ENCODE measurements around the gene ATF4. TPM values are rescaled to one million over a fixed set of nuclear protein-coding genes. Genes with fewer than 3 reads are reported as not detected.

ATF4 gene
- total and polyA plus RNA-seq, 2 of the 13 experiments (the other 11 are each of a cell fraction or from before 2014, with no cell fraction given), result 486 to 1,297 TPM

- TF ChIP-seq MAX (IDR thresholded peaks at IDR 0.05) (peak; percentile 52; the same call in 1 of the 2 replicates), ZNF512B (CRISPR knock-in tag; IDR thresholded peaks at IDR 0.05; ENCODE audit: borderline replicate concordance) (no peak), RXRB (CRISPR knock-in tag; IDR thresholded peaks at IDR 0.05; ENCODE audit: borderline replicate concordance) (0 out of 2 replicates have a peak, but pooled peaks have one; percentile 17), FOXA1 (IDR thresholded peaks at IDR 0.05) (no peak), FOXA1 (CRISPR knock-in tag; IDR thresholded peaks at IDR 0.05) (no peak), SALL1 (CRISPR knock-in tag; IDR thresholded peaks at IDR 0.05) (peak; percentile 32; the same call in 1 of the 2 replicates), ZNF883 (CRISPR knock-in tag; IDR thresholded peaks at IDR 0.05; ENCODE audit: not compliant biosample characterization) (no peak), ARNT (IDR thresholded peaks at IDR 0.05) (no peak), KDM2A (CRISPR knock-in tag; IDR thresholded peaks at IDR 0.05; ENCODE audit: borderline replicate concordance, low read depth) (no peak), MXI1 (IDR thresholded peaks at IDR 0.05; ENCODE audit: borderline replicate concordance, low read depth, low read length) (no peak; the same call in 2 of the 3 replicates), THAP11 (CRISPR knock-in tag; IDR thresholded peaks at IDR 0.05) (peak; percentile 37; the same call in 1 of the 2 replicates), ZFP91 (CRISPR knock-in tag; IDR thresholded peaks at IDR 0.05; ENCODE audit: borderline replicate concordance) (0 out of 2 replicates have a peak, but pooled peaks have one; percentile 39), GABPA (IDR thresholded peaks at IDR 0.05; ENCODE audit: low read depth, low read length) (no peak), GABPA (CRISPR knock-in tag; IDR thresholded peaks at IDR 0.05; ENCODE audit: low read depth) (no peak), NONO (IDR thresholded peaks at IDR 0.05) (no peak), NONO (CRISPR knock-in tag; conservative IDR thresholded peaks at IDR 0.05) (no peak), ZNF550 (CRISPR knock-in tag; IDR thresholded peaks at IDR 0.05; ENCODE audit: borderline replicate concordance) (no peak), ZNF781 (CRISPR knock-in tag; IDR thresholded peaks at IDR 0.05; ENCODE audit: borderline replicate concordance, not compliant biosample characterization) (peak; percentile 9), ZNF609 (CRISPR knock-in tag; IDR thresholded peaks at IDR 0.05; ENCODE audit: borderline replicate concordance) (no peak)
These were observed 24.1 kb upstream of the ATF4 start (continued) for GRCh38 chr22:39496131-39496838.

Measured in HepG2 (cell line).